ENCODE results near the gene TSNAXIP1.

- TF ChIP-seq CREB1 (IDR thresholded peaks at IDR 0.05; ENCODE audit: low read depth): no peak
- TF ChIP-seq RCOR1 (conservative IDR thresholded peaks at IDR 0.05; ENCODE audit: low read depth, low read length): no peak
- TF ChIP-seq USF2 (IDR thresholded peaks at IDR 0.05; ENCODE audit: borderline replicate concordance, low read depth, low read length): no peak
- TF ChIP-seq REST (IDR thresholded peaks at IDR 0.05; ENCODE audit: low read depth, low read length): no peak
- TF ChIP-seq SIN3A (IDR thresholded peaks at IDR 0.05; ENCODE audit: low read depth, low read length): no peak
- no peak for TF ChIP-seq CTCF (IDR thresholded peaks at IDR 0.05 in 2 of 3, conservative IDR thresholded peaks at IDR 0.05 in 1 of 3; ENCODE audit: control insufficient read depth in 2 of 3, extremely low read depth in 1 of 3, insufficient read depth in 1 of 3, low read depth in 3 of 3, low read length in 3 of 3)
- TF ChIP-seq RAD21 (IDR thresholded peaks at IDR 0.05; ENCODE audit: insufficient read depth, low read depth, low read length): no peak
- no peak for TF ChIP-seq SRF (IDR thresholded peaks at IDR 0.05; ENCODE audit: low read depth in 2 of 2, low read length in 2 of 2)
- no peak for TF ChIP-seq ELK1 (IDR thresholded peaks at IDR 0.05; ENCODE audit: low read depth, low read length)
- no peak for TF ChIP-seq YY1 (IDR thresholded peaks at IDR 0.05; ENCODE audit: low read depth, low read length)
- no peak for TF ChIP-seq RAD51 (IDR thresholded peaks at IDR 0.05)
- TF ChIP-seq CEBPZ (IDR thresholded peaks at IDR 0.05; ENCODE audit: low read depth, low read length): no peak
Observed at GRCh38 chr16:67864594-67864993, 57.9 kb downstream of the TSNAXIP1 start.
